Measurements from ENCODE around the gene ZNF543. TPM values are rescaled to one million over a fixed set of nuclear protein-coding genes. Genes with fewer than 3 reads are reported as not detected.

ZNF543 gene
- total RNA-seq, 1 experiment from 2014 or later = 8.4 TPM

DNA sequence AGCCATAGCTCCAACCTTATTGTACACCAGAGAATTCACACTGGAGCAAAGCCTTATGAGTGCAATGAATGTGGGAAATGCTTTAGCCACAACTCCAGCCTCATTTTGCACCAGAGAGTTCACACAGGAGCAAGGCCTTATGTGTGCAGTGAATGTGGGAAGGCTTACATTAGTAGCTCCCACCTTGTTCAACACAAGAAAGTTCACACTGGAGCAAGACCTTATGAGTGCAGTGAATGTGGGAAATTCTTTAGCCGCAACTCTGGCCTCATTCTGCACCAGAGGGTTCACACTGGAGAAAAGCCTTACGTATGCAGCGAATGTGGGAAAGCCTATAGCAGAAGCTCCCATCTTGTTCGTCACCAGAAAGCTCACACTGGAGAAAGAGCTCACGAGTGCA lies 37.1 kb downstream of the ZNF543 start:
- Histone ChIP-seq H3K4me2 (ENCODE audit: insufficient read depth, insufficient read length, low read length) (no peak overlapping the region), H3K4ac (ENCODE audit: low read depth, low read length) (no peak overlapping the region), H3K56ac (ENCODE audit: insufficient read length, low read depth, low read length) (no peak overlapping the region), H3K9ac (ENCODE audit: extremely low read depth, insufficient read length, low read length) (no peak overlapping the region), H3K79me1 (ENCODE audit: insufficient read depth, low read depth, low read length, poor library complexity, severe bottlenecking) (peaks cover 3% of the 10 kb centered on the region), H2AFZ (ENCODE audit: low read length) (no peak overlapping the region), H4K5ac (ENCODE audit: insufficient read length, low read depth, low read length) (no peak overlapping the region), H2BK12ac (ENCODE audit: insufficient read length, low read depth, low read length) (no peak overlapping the region), H3K23me2 (ENCODE audit: insufficient read length, low read depth, low read length, poor library complexity, severe bottlenecking) (no peaks in the 10 kb centered on the region), H3K27ac (ENCODE audit: insufficient read length, low read depth, low read length) (no peak overlapping the region), H3K4me1 (ENCODE audit: insufficient read depth, low read length) (no peaks in the 10 kb centered on the region), H3K14ac (ENCODE audit: insufficient read depth, low read length) (no peak overlapping the region), H2BK5ac (ENCODE audit: insufficient read length, low read length) (no peak overlapping the region), H3K27me3 (ENCODE audit: insufficient read depth, low read length) (no peaks in the 10 kb centered on the region), H2BK15ac (ENCODE audit: low read depth, low read length) (no peak overlapping the region), H3T11ph (ENCODE audit: low read length) (no peak overlapping the region), H3K23ac (ENCODE audit: insufficient read length, low read depth, low read length) (no peak overlapping the region), H4K8ac (replicated peaks; ENCODE audit: insufficient read length, low read depth, low read length) (no peak overlapping the region), H2BK120ac (ENCODE audit: low read depth, low read length, poor library complexity, severe bottlenecking) (no peak overlapping the region), H2AK5ac (ENCODE audit: insufficient read length, low read length) (no peak overlapping the region), H2BK20ac (ENCODE audit: low read depth, low read length, poor library complexity, severe bottlenecking) (no peak overlapping the region), H4K20me1 (ENCODE audit: control insufficient read depth, insufficient read depth, insufficient read length) (no peaks in the 10 kb centered on the region), H3K18ac (ENCODE audit: insufficient read length, low read depth, low read length) (no peak overlapping the region), H3K79me2 (ENCODE audit: insufficient read depth, low read length) (peaks cover 2% of the 10 kb centered on the region; the same call in 1 of the 2 replicates), H4K91ac (ENCODE audit: insufficient read length, low read depth, low read length) (no peak overlapping the region), H3K9me3 (ENCODE audit: control insufficient read depth, low read depth, low read length) (no peaks in the 10 kb centered on the region)
- peaks cover 1 to 7% of the 10 kb centered on the region in 2 experiments for H3K4me1 Mint-ChIP-seq
- H3K4me3 Mint-ChIP-seq = no peak overlapping the region
- no peak overlapping the region for H3K27ac Mint-ChIP-seq
- no peaks in the 10 kb centered on the region for H3K27me3 Mint-ChIP-seq (ENCODE audit: low read depth)
- no peaks in the 10 kb centered on the region for H3K9me3 Mint-ChIP-seq
- no peak for DNase-seq
- TF ChIP-seq, protein P1, sequence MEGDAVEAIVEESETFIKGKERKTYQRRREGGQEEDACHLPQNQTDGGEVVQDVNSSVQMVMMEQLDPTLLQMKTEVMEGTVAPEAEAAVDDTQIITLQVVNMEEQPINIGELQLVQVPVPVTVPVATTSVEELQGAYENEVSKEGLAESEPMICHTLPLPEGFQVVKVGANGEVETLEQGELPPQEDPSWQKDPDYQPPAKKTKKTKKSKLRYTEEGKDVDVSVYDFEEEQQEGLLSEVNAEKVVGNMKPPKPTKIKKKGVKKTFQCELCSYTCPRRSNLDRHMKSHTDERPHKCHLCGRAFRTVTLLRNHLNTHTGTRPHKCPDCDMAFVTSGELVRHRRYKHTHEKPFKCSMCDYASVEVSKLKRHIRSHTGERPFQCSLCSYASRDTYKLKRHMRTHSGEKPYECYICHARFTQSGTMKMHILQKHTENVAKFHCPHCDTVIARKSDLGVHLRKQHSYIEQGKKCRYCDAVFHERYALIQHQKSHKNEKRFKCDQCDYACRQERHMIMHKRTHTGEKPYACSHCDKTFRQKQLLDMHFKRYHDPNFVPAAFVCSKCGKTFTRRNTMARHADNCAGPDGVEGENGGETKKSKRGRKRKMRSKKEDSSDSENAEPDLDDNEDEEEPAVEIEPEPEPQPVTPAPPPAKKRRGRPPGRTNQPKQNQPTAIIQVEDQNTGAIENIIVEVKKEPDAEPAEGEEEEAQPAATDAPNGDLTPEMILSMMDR (conservative IDR thresholded peaks at IDR 0.05) = no peak
- WGBS (ENCODE audit: extremely low coverage, insufficient read length, low lambda C conversion rate) = no CpG with 5 or more reads among the region's 5 CpGs
- peaks cover 27 to 56% (median 46%) of the 10 kb centered on the region in 3 experiments; a peak in 6 of 7 replicates for H3K36me3 Mint-ChIP-seq (ENCODE audit: insufficient read depth in 1 of 3, low read depth in 3 of 3)

All from H9 (cell line).